ENCODE results near the gene MTCH2.
"Not testable (repeated sequence)": the region's sequence is repeated elsewhere in the genome, so short reads cannot be mapped to it uniquely, and the experiment has no call there.

The MTCH2 gene

DNA sequence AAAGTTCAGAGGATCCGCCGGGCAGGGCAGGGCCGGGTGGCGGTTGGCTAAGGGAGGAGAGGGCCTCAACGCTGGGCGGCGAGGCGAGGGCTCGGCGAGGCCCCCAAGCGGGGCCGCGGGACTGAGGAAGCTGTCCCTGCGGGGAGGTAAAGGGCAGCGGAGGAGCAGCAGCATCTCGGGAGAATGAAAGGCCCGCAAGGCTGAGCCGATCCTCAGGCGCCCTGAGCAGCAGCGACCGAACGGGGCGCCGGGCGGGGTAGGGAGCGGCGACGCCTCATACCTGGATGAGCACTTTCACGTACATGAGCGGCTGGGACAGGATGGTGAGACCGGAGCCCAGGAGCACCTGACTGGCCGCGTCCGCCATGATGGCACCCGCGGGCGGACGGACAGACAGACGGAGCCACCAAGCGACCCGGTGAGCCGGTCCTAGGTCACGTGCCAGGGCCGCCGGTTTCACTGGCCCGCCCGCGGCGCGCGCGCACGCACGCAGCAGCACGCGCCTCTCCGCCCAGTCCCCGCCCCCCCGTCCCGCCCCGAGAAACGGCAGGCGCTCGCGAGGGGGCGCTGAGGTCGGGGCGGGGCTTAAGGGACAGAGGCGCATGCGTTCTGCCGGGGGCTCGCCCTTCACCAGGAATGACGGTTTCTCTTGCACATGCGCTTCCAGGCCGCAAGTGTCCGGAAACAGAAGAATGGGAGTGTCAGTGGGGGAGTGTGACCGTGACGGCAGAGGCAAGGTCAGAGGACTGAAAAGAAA is at the start of gene MTCH2:
Gene MTCH2, minus strand, starts transcription at position 461 of the 757 bp plus-strand sequence. Its CDS starts 94 bp downstream, at position 367.
- peak within 1 kb of the TSS; percentile 95 for H3K4me3 ChIP-seq (ENCODE audit: low read depth, low read length)

DNA sequence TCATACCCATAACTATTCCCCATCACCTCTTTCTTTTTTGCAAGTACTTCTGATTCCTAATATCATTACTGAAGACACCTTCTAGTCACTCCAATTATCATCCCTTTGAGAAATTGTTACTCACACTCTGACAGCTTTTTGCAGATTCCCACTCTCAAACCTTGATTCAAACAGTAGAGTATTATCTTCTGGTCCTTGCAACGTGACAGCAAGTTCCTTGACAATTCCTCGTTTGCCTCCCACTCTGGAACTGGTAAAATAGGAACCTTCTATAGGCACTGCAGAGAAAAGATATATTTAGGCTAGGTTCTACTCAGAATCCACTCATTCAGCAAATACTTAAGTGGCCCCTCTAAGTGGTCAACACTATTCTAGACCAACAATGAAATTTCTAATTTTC is 49.6 kb upstream of the MTCH2 start:
- H3K4me3 ChIP-seq (ENCODE audit: low read depth, low read length): no peak overlapping the region

DNA sequence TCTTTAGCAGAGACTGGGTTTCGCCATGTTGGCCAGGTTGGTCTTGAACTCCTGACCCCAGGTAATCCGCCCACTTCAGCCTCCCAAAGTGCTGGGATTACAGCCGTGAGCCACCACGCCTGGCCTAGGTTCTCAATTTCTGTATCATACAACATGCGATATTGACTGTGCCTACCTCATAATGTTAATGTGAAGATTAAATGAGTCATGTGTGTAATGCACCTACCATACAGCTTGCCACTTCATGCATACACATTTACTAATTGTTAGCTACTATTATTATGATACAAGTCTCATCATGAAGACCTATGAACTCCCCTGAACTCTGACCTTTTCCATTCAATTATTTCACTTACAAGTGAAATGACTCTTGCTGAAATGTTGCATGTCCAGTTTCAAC is 47.1 kb upstream of the MTCH2 start:
- H3K4me3 ChIP-seq (ENCODE audit: low read depth, low read length): no peak overlapping the region

DNA sequence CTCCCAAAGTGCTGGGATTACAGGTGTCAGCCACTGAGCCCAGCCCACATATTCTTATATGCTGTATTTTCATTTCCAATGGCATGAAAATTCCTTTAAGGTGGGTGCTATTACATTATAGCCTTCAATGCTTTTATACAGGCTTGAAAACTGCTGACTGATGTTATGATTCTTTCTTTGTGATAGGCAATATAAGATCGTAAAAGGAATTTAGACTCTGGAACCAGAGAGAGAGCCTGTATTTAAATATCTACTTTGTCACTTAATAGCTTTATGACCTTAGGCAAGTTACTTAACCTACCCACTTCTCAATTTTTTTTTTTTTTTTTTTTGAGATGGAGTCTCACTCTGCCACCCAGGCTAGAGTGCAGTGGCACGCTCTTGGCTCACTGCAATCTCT is 46.6 kb upstream of the MTCH2 start:
- H3K4me3 ChIP-seq (ENCODE audit: low read depth, low read length): no peak overlapping the region

DNA sequence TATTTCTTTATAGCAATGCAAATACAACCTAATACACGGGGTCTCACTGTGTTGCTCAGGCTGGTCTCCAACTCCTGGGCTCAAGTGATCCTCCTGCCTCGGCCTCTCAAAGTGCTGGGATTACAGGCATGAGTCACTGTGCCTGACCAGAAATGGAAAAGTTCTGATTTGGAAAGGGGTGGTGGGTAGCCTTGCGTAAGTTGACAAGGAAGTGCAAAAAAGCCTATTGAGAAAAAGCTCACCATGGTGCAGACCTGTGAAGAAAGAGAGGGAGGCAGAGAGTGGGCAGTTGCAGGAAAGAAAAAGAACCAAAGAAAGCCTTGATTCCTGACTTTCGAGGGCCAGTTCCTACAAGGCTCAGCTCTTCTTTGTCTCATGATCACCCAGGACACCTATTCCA is 45.8 kb upstream of the MTCH2 start:
- no peak overlapping the region for H3K4me3 ChIP-seq (ENCODE audit: low read depth, low read length)

DNA sequence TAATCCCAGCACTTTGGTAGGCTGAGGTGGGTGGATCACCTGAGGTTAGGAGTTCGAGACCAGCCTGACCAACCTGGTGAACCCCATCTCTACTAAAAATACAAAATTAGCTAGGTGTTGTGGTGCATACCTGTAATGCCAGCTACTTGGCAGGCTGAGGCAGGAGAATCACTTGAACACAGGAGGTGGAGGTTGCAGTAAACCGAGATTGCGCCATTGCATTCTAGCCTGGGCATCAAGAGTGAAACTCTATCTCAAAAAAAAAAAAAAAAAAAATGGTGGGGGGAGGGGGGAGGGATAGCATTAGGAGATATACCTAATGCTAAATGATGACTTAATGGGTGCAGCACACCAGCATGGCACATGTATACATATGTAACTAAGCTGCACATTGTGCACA is 44.3 kb upstream of the MTCH2 start:
- not testable (repeated sequence) for H3K4me3 ChIP-seq (ENCODE audit: low read depth, low read length)

DNA sequence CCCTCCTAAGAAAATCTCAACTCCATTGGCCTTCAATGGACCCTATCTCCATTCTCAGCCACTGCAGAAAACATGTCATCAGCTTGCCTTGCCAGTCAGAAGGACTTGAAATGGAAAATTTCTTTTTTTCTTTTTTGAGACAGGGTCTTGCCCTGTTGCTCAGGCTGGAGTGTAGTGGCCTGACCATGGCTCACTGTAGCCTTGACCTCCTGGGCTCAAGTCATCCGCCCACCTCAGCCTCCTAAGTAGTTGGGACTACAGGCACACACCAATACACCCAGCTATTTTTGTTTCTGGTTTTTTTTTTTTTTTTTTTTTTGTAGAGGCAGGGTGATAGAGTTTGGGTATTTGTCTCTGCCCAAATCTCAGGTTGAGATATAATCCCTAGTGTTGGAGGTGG is 43.8 kb upstream of the MTCH2 start:
- no peak overlapping the region for H3K4me3 ChIP-seq (ENCODE audit: low read depth, low read length)

DNA sequence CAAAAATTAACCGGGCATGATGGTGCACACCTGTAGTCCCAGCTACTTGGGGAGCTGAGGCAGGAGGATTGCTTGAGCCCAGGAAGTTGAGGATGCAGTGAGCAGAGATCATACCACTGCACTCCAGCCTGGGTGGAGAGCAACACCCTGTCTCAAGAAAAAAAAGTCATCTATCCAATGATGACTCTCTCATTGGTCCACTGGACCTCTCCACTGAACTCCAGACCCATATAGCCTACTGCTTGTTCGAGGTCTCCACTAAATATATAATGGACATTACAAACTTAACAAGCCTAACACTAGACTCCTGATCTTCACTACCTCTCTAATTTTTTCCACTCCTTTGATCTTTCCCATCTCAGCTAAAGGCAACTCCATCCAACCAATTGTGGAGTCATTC is 33.5 kb upstream of the MTCH2 start:
- no peak overlapping the region for H3K4me3 ChIP-seq (ENCODE audit: low read depth, low read length)

DNA sequence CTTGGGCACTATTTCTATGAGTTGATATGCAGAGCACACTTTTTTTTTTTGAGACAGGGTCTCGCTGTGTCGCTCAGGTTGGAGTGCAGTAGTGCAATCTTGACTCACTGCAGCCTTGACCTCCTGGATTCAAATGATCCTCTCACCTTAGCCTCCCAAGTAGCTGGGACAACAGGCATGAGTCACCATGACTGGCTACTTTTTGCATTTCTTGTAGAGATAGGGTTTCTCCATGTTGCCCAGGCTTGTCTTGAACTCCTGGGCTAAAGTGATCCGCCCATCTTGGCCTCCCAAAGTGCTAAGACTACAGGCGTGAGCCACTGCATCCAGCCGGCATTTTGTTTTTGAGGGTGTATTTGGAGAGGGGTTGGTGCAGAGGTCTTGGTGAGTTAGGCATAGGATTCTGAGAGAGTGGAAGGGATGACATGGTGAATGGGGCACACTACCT is 29.9 kb upstream of the MTCH2 start:
- no peak overlapping the region for H3K4me3 ChIP-seq (ENCODE audit: low read depth, low read length)

DNA sequence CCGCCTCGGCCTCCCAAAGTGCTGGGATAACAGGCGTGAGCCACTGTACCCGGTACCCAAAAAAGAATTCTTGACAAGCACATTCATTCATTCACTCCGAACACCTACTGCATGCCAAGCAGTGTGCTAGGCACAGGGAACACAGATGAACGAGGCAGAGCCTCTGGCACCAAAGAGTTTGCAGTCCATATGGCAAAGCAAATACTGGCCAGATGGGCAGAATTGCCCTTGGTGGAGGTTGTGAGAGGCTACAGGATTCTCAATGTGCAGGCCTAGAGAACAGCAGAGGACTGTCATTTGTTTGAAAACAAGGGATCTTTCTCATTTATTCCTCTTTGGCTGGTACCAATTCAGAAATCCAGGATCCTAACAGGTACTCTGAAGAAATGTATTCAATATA is 27.5 kb upstream of the MTCH2 start:
- no peak overlapping the region for H3K4me3 ChIP-seq (ENCODE audit: low read depth, low read length)

DNA sequence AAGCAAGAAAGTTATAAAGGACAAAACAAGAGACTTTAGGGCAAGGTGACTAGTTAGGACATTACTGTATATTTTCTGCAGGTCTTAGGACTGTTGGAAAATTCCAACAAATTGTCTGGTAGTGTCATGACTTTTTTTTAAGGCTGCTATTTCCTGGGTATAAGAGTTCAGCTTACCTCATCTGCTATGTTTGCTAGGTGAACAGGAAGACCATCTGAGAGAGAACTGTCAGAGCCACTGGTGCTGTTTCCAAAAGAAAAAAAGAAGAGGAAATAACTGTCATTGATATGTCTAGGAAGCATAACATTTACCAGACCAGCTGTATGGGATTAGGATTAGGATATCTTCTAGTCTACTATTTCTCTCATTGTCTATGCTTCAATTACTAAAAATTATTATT is 26.3 kb upstream of the MTCH2 start:
- no peak overlapping the region for H3K4me3 ChIP-seq (ENCODE audit: low read depth, low read length)

DNA sequence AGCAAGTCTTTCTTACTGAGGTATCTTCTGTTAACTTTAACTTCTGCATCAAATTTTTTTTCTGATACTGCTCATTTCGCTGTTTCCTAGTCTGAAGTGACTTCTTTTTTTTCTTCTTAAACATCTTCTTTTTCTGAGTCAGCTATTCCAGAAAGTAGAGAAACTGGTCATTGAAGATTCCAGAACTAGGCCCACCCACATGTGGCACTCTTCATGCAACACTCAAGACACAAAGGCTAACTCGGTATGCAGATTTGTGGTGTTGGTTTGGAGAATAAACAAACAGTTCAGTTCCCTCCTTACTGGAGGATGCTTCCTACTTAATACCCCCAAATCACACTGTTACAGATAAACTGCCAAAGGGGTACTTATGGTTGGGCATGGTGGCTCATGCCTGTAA is 25.2 kb upstream of the MTCH2 start:
- no peak overlapping the region for H3K4me3 ChIP-seq (ENCODE audit: low read depth, low read length)

DNA sequence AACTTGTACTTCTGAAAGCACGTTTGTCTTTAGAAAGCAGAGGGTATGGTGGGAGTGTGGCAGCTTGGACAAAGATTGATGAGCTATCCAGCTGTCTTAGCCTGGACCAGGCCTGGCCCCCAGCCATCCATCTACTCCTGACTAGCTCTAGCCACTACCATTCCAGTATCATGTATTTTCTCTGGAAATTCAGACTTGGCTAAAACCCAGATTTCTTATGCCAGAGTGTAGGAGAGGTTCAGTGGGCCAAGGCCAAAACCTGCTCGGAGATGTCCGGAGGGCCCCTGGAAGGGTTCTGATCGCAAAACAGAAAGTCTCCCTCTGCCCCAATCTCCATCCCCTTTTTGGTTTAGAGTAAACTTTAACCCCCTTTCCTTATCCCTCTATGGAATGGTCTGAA is 24.8 kb upstream of the MTCH2 start:
- no peak overlapping the region for H3K4me3 ChIP-seq (ENCODE audit: low read depth, low read length)

DNA sequence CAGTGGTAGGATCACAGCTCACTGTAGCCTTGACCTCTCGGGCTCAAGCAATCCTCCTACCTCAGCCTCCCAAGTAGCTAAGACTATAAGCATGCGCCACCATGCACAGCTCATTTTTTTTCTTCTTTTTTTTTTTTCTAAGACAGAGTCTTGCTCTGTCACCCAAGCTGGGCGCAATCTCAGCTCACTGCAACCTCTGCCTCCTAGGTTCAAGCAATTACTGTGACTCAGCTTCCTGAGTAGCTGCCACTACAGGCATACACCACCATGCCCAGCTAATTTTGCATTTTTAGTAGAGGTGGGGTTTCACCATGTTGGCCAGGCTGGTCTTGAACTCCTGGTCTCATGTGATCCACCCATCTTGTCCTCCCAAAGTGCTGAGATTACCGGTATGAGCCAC is 22.6 kb upstream of the MTCH2 start:
- H3K4me3 ChIP-seq (ENCODE audit: low read depth, low read length): not testable (repeated sequence)

DNA sequence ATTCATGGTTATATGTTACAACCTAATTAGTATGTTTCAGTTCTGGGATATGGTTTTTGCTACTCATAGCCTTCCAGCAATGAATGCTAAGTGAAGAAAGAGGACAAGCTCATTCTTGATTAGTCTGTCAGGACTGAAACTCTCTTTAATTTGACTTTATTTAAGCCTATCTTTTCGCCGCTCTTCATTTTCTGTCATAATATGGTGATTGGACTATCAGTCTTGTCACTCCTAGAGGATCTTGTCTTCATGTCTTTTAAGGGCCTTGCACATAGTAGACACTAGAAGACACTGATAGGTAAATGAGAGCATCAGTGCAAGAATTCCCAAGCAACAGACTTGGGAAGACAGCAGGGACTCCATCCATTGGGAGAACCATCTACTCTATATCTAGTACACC is 18.9 kb upstream of the MTCH2 start:
- no peak overlapping the region for H3K4me3 ChIP-seq (ENCODE audit: low read depth, low read length)

DNA sequence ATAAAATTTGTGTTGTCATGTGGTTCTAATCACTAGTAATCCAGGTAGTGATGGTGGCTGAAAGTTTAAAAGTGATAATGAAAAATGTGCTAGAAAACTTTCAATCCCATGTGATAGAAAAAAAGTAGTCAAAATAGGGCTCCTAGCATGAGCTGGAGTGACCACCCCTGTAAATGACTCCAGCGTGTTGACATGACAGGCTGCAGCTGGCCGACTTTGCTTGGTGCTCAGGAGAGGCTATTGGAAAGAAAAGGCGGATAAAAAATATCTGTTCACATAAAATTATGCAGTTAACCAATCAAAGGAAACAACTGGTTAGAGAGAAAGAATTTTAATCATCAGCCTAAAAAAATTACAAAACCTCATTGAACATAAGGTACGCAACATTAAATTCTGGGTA is 16.9 kb upstream of the MTCH2 start:
- H3K4me3 ChIP-seq (ENCODE audit: low read depth, low read length): no peak overlapping the region

DNA sequence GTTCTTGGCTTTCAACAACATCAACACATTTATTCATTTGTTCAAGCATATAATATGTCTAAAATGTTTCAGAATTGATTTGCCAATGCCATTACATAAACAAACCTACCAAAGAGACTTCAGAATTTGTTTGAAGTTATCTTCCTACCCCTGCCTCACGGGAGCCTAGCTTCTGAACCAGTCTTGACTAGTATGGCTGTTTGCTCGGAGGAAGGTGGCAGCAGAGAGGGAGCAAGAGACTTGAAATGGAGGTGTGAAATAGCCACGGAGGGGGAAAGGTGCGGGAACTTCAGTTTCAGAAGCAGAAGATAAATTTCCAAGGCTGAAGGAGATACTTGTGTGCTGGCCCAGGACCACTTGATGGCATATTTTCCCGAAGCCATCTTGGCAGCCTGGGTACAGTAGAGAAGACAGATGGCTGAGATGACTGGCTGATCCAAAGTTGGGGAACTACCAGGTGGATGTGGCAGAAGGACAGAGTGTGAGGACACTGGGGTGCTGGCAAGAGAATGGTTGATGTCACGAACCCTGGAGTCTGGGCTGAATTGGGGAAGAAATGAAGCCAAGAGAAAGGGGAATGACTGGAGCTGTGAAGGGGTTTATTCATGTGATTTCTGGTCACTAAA is 14.0 kb upstream of the MTCH2 start:
- H3K4me3 ChIP-seq (ENCODE audit: low read depth, low read length): no peak overlapping the region

DNA sequence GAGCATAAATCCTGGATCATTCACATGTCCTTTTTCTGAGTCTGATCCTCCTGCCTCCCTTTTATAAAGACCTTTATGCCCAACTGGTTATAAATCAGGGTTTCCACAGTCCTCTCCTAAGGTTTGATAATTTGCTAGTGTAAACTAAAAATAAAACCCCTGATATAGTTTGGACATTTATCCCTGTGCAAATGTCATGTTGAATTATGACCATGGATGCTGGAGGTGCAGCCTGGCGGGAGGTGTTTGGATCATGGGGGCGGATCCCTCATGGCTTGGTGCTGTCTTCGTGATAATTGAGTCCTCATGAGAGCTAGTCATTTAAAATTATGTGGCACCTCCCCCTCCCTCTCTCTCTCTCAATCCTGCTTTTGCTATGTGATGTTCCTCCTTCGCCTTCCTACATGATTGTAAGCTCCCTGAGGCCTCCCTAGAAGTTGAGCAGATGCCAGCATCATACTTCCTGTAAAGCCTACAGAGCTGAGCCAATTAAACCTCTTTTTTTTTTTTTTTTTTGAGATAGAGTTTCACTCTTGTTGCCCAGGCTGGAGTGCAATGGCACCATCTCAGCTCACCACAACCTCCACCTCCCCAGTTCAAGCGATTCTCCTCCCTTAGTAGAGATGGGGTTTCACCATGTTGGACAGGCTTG is 9.6 kb upstream of the MTCH2 start:
- H3K4me3 ChIP-seq (ENCODE audit: low read depth, low read length): no peak overlapping the region

DNA sequence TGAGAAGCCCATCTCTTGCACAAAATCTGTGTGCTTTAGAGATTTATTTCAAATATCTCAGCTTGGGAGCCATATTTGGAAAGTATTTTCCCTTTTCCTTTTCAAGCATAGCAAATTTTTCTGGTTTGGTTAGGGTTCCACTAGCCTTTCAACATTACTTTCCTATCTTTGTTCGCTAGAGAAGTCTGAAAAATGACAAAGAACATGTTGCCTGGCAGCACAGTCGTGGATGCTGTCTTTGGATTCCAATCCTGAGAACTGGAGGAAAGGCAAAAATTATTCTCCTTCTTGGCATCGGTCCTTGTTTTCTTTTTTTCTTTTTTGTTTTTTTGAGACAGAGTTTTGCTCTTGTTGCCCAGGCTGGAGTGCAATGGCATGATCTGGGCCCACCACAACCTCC is 6.9 kb upstream of the MTCH2 start:
- no peak overlapping the region for H3K4me3 ChIP-seq (ENCODE audit: low read depth, low read length)

DNA sequence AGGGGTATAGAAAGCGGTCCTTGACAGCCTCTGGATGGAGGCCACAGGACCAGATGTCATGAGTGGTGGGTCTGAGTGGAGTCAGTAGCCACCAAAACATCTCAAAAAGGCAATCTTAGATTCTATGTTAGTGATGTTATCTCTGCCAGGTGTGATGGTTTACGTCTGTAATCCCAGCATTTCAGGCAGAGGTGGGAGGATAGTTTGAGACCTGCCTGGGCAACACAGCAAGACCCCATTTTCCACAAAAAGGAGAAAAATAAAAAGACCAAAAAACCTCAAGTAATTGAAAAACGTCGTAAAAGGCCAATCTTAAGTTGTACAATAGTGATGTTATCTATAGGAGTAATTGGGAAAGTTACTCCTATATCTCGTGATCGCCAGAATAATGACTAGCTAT is 3.7 kb upstream of the MTCH2 start:
- no peak overlapping the region for H3K4me3 ChIP-seq (ENCODE audit: low read depth, low read length)

DNA sequence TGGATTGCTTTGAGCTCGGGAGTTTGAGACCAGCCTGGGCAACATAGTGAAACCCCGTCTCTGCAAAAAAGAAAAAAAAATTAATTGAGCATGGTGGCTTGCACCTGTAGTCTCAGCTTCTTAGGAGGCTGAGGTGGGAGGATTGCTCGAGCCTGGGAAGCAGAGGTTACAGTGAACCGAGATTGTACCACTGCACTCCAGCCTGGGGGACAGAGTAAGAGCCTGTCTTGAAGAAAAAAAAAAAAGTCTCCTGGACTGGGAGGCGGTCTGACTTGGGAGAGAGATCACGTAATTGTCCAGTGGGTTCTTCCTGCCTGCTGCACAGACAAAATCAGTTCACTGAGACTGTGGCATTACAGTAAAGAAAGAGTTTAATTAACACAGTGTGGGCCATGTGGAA is 3.1 kb upstream of the MTCH2 start:
- no peak overlapping the region for H3K4me3 ChIP-seq (ENCODE audit: low read depth, low read length)

DNA sequence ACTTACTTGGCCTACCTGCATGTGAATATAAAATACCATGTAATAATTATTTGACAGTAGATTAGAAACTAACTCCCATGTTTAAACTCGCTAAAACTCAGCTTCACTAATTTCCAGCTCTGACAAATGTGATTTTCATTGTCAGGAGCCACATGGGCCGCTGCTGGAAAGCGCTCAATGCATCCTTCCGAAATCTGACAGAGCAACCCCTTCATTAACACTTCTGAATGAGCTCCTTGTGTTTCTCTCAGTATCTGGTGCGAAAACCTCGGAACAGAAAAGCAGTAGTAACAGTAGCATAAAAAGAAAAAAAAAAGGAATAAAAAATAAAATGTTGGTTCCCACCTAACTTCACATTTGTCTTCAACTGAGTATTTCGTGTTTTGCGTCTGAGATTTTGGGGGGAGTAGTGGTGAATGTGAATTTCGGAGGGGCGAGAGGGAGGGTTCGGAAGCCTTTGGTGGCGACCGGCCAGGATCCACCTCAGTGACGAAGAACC is 710 bp downstream of the MTCH2 start:
- H3K4me3 ChIP-seq (ENCODE audit: low read depth, low read length): peak overlapping the region; percentile 95
